ENCODE data around the gene CTXN3. TPM values are rescaled to one million over a fixed set of nuclear protein-coding genes. Genes with fewer than 3 reads are reported as not detected.

The CTXN3 gene
- not detected for total RNA-seq

DNA sequence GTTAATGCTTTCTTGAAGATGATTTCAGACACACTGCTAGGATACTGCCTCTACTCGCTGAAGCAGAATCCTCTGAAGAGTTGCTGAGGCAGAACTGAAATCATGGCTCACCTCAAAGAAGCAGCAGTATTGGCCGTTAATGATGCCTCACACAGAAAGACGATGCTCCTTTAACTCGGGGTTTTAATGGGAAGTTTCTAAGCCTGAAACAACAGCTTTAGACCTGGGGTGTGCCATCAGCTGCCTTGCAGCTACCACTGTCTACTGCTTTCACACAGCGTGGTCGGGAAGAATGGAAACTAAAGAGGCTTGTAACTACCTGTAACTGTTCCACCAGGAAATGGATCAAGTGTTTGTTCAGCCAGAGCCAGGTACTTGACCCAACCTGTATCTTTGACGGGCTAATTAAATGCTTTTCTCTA is at the start of gene CTXN3:
CTXN3 (plus strand) TSS at position 65 of the 422 bp plus-strand sequence. CDS start 8,440 bp downstream, outside the sequence.
- intact Hi-C loops (cut with DNase I; ENCODE audit: low total_unique reads), result no loop called here
- Histone ChIP-seq H3K27ac (peak within 1 kb of the TSS in 1 of 2 donors; percentile 63), H3K4me3 (no peak within 1 kb of the TSS), H3K36me3 (no peaks in the 10 kb centered on the region), H3K9me3 (no peaks in the 10 kb centered on the region), H3K4me1 (no peaks in the 10 kb centered on the region), H3K27me3 (no peaks in the 10 kb centered on the region)
- no peak for DNase-seq
- TF ChIP-seq, protein P1, sequence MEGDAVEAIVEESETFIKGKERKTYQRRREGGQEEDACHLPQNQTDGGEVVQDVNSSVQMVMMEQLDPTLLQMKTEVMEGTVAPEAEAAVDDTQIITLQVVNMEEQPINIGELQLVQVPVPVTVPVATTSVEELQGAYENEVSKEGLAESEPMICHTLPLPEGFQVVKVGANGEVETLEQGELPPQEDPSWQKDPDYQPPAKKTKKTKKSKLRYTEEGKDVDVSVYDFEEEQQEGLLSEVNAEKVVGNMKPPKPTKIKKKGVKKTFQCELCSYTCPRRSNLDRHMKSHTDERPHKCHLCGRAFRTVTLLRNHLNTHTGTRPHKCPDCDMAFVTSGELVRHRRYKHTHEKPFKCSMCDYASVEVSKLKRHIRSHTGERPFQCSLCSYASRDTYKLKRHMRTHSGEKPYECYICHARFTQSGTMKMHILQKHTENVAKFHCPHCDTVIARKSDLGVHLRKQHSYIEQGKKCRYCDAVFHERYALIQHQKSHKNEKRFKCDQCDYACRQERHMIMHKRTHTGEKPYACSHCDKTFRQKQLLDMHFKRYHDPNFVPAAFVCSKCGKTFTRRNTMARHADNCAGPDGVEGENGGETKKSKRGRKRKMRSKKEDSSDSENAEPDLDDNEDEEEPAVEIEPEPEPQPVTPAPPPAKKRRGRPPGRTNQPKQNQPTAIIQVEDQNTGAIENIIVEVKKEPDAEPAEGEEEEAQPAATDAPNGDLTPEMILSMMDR (IDR thresholded peaks at IDR 0.05), result no peak
- TF ChIP-seq POLR2A (IDR thresholded peaks at IDR 0.05), result no peak

DNA sequence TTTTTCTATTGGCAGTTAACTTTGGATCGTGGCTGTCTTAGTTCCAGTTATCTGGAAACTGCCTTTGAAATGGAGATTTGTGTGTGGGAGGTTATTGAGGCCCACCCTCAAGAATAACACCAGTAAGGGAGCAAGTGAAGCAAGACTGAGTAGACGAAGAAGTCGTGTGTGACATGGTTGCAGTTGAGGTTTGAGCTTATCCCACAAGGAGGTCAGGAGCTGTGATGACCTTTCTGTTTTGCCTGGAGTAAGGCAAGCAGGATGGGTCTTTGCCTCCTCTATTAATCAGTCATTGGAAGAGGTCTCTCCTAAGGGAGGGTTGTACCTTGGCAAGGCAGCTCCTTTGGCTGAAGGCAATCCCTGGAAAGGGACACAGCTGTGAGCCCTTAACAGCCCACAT is 49.6 kb upstream of the CTXN3 start:
- H3K36me3 ChIP-seq, result no peaks in the 10 kb centered on the region
- no peak for DNase-seq
- H3K9me3 ChIP-seq, result no peaks in the 10 kb centered on the region
- TF ChIP-seq, protein P1 (IDR thresholded peaks at IDR 0.05), result no peak
- no peak for TF ChIP-seq POLR2A (IDR thresholded peaks at IDR 0.05)
- intact Hi-C loops (cut with DNase I; ENCODE audit: low total_unique reads), result no loop called here
- no peaks in the 10 kb centered on the region for H3K4me1 ChIP-seq
- no peaks in the 10 kb centered on the region for H3K27me3 ChIP-seq
- H3K4me3 ChIP-seq, result no peak overlapping the region
- H3K27ac ChIP-seq, result no peak overlapping the region

DNA sequence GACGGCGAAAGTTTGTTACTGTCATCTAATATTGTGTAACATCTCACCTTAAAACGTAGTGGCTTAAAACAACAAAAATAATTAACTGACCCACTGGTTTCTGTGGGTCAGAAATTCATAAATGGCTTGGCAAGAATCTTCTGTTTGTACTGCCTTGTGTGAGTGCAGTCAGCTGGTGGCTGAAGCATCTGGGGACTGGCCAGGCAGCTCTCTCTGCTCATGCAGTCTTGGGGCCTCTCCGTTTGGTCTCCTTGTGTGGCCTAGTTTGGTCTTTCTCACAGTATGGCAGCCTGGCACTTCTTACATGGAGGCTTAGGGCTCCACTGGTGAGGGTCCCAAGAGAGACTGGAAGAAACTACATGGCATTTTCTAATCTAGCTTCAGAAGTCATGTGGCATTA is 49.0 kb upstream of the CTXN3 start:
- Histone ChIP-seq H3K4me3 (no peak overlapping the region), H3K4me1 (no peaks in the 10 kb centered on the region), H3K36me3 (no peaks in the 10 kb centered on the region), H3K9me3 (no peaks in the 10 kb centered on the region), H3K27ac (no peak overlapping the region), H3K27me3 (no peaks in the 10 kb centered on the region)
- TF ChIP-seq, protein P1 (IDR thresholded peaks at IDR 0.05), result no peak
- no peak for TF ChIP-seq POLR2A (IDR thresholded peaks at IDR 0.05)
- intact Hi-C loops (cut with DNase I; ENCODE audit: low total_unique reads), result no loop called here
- DNase-seq, result no peak

DNA sequence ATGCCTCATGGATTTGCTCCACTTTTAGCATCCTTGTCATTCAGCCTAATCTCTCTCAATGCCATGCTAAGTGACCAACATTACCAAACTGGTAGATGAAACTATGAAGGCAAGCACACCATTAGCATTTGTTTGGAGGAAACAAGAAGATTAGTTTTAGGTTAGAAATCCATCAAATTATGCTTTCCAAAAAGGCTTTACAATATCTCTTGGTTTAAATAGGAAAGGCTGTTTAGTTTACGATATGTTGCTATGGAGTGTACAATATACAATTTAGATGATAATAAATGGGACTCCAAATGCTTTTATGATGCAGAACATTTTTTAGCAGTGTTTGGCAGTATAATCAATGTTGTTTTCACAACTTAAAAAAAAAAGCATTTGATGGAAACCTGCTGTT is 47.8 kb upstream of the CTXN3 start:
- H3K27me3 ChIP-seq, result no peaks in the 10 kb centered on the region
- no peak overlapping the region for H3K4me3 ChIP-seq
- no peak overlapping the region for H3K27ac ChIP-seq
- no peaks in the 10 kb centered on the region for H3K4me1 ChIP-seq
- no peak for DNase-seq
- TF ChIP-seq, protein P1 (IDR thresholded peaks at IDR 0.05), result no peak
- no peak for TF ChIP-seq POLR2A (IDR thresholded peaks at IDR 0.05)
- no peaks in the 10 kb centered on the region for H3K9me3 ChIP-seq
- intact Hi-C loops (cut with DNase I; ENCODE audit: low total_unique reads), result no loop called here
- no peaks in the 10 kb centered on the region for H3K36me3 ChIP-seq

DNA sequence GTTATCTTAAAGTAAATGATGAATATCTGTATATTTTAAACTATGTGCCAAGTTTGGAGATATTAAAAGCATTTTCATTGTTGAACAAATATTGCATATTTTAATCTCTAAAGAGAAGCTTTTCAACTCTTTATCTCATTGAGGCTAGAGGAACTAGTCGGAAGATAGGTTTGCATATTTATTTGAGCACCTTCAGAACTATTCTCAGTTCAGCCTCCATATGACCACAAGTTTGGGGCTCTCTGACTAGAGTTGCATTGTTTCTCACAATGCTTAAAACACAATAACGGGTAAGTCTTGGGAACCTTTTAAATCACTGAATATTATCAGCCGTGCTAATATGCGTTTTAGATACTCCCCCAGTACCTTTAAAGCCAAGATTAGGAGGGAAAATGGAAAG is 47.3 kb upstream of the CTXN3 start:
- no peak for DNase-seq
- Histone ChIP-seq H3K27me3 (no peaks in the 10 kb centered on the region), H3K4me1 (no peaks in the 10 kb centered on the region), H3K27ac (no peak overlapping the region), H3K4me3 (no peak overlapping the region), H3K36me3 (no peaks in the 10 kb centered on the region), H3K9me3 (no peaks in the 10 kb centered on the region)
- TF ChIP-seq, protein P1 (IDR thresholded peaks at IDR 0.05), result no peak
- TF ChIP-seq POLR2A (IDR thresholded peaks at IDR 0.05), result no peak
- intact Hi-C loops (cut with DNase I; ENCODE audit: low total_unique reads), result no loop called here

Data from uterus (tissue), 4 donors.